Aortic smooth muscle cell (primary cell): ENCODE results near the gene CHCHD6. TPM values are rescaled to one million over a fixed set of nuclear protein-coding genes. Genes with fewer than 3 reads are reported as not detected.

Source experiments
- total RNA-seq: library from RNA; depleted of rRNA; stranded (reverse); fragments of >200 nt; gene quantifications from 2 replicates; pipeline ENCODE4 v1.2.3, GENCODE V29; 2014

CHCHD6 gene, protein sequence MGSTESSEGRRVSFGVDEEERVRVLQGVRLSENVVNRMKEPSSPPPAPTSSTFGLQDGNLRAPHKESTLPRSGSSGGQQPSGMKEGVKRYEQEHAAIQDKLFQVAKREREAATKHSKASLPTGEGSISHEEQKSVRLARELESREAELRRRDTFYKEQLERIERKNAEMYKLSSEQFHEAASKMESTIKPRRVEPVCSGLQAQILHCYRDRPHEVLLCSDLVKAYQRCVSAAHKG
- 11.9 and 12.6 TPM in 2 replicates for total RNA-seq

GRCh38 chr3:126703512-126704493, at the start of gene CHCHD6:
Gene CHCHD6, plus strand, starts transcription at chr3:126704240. Its CDS starts 73 bp downstream, at chr3:126704313.

GRCh38 chr3:126654571-126655383, 49.3 kb upstream of the CHCHD6 start, which contains the start of gene TXNRD3:
Gene TXNRD3, minus strand, starts transcription at chr3:126655124.

GRCh38 chr3:126982471-126983175, 278.6 kb downstream of the CHCHD6 start, which contains the start of gene PLXNA1:
Gene PLXNA1, plus strand, starts transcription at chr3:126983115. Its CDS starts 5,479 bp downstream, at chr3:126988594.

Other genes starting within 250 kb of the CHCHD6 start
- gene ZXDC, start 228.3 kb upstream of the CHCHD6 start, total RNA-seq: 16.4 and 17.2 TPM in 2 replicates
- not detected in 2 replicates for gene UROC1, start 186.5 kb upstream of the CHCHD6 start, total RNA-seq
- gene CHST13, start 180.1 kb upstream of the CHCHD6 start, total RNA-seq: not detected in 2 replicates
- gene C3orf22, start 145.3 kb upstream of the CHCHD6 start, total RNA-seq: not detected in 2 replicates
- gene TXNRD3, start 49.1 kb upstream of the CHCHD6 start, total RNA-seq: 8.7 and 9.8 TPM in 2 replicates